ENCODE results near the gene ACTMAP. TPM values are rescaled to one million over a fixed set of nuclear protein-coding genes. Genes with fewer than 3 reads are reported as not detected.
A peak's percentile ranks its signal among the peaks of the same experiment; 100 is the strongest.
"Not testable (repeated sequence)": the region's sequence is repeated elsewhere in the genome, so short reads cannot be mapped to it uniquely, and the experiment has no call there.

Gene ACTMAP
- polyA plus RNA-seq, 3 donors: 16.9 to 19.7 (median 18.8) TPM

DNA sequence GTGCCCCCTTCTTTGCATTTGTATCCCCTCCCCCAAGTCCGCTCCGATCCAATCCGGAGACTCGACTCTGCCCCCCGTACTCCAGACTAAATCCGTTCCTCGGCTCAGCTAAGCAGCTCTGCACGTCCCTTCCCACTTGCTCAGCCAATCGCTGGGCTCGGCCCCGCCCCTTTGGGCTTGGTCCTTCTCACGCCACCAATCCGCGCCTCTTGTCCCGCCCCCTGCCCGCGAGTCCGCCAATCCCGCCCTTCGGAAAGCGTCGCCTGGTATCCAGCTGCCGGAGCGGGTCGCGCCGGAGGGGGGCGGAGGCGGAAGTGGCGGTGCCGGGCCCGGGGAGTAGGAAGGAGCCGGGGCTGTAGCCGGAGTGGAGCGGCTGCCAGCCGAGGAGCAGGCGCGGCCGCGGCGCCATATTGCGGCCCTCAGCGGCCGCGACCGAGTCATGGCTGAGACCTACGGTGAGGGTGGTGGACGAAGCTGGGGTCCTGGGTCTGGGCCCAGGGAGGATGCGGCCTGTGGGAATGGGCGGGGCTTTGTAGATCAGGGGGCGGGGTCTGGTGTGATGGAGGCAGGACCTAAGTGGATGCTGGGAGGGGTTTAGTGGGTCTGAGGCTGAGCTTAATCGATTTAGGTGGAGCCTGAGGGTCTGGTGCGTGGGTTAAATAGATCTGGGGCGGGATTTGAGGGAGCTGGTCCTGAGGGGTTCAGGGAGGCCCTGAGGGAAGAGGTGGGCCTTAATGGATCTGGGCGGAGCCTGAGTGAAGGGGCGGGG, 27.8 kb upstream of the ACTMAP start, which contains the start of gene RAB4B:
Gene RAB4B, plus strand, starts transcription at position 311 of the 769 bp plus-strand sequence. Its CDS starts 129 bp downstream, at position 440.
- DNase-seq: peak; percentile 100

DNA sequence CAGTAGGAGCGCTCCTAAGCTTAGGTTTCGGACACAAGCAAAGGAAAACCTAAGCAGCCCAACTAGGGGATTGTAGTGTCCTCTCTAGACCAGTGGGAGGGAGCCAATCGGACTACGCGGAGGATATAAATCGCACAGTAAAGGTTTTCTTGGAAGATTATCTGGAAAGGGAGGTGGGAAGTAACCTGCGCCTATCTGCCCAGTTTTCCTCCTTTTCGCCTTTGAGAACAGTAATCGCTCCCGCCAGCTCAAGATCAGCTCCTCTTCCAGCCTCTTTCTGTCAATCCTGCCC, 27.3 kb upstream of the ACTMAP start:
- DNase-seq: no peak

DNA sequence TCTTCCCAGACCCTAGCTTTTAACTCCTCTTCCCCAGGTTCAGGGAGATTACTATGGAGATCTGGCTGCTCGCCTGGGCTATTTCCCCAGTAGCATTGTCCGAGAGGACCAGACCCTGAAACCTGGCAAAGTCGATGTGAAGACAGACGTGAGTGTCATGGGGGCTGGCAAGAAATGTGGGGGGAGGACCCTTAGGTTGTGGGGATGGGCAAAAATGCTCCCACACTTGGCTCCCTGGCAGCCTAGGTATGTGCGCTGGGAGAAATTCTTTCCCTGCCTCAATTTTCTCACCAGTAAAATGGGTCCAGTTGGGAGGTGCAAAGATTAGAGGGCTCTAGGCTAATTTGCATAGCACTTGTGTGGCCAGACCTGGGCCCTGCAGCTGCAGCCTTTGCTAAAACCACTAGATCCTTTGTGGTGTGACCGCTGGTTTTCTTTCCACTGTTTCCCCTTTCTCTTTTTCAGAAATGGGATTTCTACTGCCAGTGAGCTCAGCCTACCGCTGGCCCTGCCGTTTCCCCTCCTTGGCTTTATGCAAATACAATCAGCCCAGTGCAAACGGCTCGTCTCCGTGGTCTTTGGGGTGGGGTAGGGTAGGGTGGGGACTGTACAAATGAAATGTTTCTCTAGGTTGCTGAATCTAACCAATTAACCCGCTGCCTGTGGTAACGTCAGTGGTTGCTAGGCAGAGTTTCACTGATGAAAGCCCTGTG, 26.8 kb upstream of the ACTMAP start:
- DNase-seq: peak; percentile 95

DNA sequence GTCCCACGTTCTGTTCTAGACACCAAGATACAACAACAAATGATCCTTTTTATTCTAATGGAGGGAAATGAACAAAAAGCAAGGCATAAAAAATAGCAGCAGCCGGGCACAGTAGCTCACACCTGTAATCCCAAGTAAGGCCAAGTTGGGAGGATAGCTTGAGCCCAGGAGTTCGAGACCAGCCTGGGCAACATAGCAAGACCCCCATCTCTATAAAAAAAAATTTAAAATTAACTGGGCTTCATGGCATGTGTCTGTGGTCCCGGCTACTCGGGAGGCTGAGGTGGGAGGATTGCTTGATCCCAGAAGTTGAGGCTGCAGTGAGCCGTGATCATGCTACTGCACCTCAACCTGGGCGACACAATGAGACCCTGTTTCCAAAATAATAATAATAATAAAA, 26.1 kb upstream of the ACTMAP start:
- no peak for DNase-seq

DNA sequence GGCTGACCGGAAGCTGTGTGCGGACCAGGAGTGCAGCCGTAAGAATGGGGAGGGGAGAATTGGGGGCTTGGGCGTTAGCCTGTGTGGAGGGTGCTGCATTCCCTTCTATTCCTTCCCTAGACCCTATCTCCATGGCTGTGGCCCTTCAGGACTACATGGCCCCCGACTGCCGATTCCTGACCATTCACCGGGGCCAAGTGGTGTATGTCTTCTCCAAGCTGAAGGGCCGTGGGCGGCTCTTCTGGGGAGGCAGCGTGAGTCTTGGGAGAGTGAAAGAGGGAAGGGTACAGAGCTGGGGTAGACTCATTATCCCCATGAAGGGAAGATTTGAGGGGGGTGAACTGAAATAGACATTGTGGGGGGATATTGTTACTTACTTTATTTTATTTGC, 25.4 kb upstream of the ACTMAP start:
- DNase-seq: no peak

DNA sequence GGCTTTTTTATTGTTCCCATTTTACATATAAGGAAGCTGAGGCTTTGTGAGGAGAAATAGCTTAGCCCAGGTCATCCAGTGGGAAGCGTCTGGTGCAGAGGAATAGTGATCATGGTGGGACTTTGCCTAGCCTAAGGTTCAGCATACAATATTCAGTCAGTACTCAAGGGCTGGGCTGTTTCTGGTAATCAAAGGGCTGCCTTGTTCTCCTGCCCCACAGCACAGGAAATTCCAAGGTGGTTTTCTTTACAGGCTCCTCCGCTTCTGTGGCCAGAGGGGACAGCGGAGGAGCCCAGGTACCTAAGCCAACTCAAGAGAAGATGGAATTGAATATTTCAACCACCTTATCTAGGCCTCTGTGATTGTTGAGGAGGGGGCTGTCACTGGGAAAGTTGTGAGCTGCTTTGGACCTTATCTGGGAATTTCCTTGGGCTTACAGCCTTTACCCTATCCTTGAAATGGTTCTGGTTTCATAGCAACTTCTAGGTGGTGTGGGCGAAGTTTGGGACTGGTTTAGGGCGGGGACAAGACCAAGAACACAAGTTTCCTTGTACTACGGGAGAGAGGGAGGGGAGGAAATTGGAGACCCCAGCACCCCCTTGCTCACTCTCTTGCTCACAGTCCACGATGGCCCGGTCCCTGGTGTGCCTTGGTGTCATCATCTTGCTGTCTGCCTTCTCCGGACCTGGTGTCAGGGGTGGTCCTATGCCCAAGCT, 24.8 kb upstream of the ACTMAP start, which contains the start of gene MIA:
Gene MIA, plus strand, starts transcription at position 606 of the 716 bp plus-strand sequence. Its CDS starts 22 bp downstream, at position 628.
- DNase-seq: no peak

DNA sequence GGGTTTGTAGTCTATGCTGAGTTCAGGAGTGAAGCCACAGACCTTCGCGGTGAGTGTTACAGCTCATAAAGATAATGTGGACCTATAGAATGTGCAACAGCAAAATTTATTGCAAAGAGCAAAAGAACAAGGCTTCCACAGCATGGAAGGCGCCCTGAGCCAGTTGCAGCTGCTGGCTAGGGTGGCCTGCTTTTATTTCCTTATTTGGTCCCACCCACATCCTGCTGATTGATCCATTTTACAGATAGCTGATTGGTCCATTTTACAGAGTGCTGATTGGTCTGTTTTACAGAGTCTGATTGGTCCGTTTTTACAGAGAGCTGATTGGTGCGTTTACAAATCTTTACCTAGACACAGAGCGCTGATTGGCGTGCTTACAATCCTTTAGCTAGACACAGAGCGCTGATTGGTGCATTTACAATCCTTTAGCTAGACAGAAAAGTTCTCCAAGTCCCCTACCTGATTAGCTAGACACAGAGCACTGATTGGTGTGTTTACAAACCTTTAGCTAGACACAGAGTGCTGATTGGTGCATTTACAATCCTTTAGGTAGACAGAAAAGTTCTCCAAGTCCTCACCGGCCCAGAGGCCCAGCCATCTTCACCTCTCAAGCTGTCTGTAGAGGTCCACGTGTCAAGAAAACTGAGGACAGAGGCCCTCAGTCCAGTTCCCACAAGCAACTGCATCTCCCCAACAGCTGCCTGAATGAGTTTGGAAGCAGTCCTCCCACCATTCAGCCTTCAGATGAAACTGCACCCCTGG, 21.0 kb upstream of the ACTMAP start:
- not testable (repeated sequence) for DNase-seq

DNA sequence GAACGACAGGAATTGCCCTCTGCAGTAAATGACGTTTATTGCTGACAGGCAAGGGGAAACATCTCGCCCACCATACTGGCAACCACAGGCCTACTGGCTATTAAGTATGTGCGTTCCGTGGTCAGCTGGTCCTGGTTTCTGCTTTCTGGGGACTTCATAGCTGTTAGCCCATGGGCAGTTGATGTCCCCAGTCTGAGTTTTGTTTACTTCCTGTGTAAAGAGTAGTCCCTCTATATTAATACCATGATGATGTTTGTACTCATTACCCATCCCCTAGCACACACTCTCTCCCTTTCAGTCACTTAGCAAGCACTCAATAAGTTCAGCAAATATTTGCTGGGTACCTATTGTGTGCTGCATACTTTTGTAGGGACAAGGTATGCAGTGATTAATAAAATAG, 18.6 kb upstream of the ACTMAP start:
- no peak for DNase-seq

DNA sequence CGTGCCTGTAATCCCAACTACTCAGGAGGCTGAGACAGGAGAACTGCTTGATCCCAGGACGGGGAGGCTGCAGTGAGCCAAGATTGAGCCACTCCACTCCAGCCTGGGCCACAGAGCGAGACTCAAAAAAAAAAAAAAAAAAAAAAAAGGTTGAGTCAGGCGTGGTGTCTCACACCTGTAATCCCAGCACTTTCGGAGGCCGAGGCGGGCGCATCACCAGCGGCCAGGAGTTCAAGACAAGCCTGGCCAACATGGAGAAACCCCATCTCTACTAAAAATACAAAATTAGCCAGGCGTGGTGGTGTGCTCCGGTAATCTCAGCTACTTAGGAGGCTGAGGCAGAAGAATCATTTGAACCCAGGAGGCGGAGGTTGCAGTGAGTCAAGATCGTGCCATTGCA, 16.1 kb upstream of the ACTMAP start:
- DNase-seq: not testable (repeated sequence)

DNA sequence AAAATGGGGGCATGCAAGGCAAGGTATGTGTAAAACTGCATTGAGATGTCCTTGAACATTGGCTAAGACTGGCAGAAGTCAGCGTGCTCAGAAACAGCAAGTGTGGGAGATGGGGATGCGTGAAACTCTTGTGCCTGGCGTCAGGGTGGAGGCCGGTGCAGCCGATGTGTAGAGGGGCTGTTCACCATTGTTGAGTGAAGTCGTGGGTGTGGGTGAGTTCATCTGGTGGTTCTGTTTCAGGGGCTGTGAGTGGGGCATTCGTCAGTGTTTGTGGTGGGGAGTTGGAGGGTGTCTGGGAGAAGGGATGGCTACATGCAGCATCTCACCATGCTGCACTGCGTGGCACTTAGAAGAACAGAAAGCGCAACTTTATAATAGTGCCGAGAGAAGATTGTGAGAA, 13.7 kb upstream of the ACTMAP start:
- DNase-seq: no peak

DNA sequence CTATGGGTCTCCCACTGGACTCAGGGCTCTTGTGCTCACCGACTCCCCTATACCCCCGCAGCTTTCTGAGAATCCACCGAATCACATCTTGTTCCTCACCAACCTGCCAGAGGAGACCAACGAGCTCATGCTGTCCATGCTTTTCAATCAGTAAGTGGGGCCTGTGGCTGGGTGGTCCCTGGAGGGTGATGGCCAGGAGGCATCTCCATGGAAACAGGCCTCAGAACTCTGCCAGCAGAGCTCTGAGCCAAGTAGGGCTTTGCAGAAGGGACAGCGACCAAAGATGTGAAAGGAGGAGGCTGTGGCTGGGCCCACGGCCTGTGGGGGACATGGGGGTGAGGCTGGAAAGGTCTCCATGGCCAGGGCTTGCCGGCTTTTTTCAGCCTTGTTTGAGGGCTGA, 13.2 kb upstream of the ACTMAP start:
- no peak for DNase-seq

DNA sequence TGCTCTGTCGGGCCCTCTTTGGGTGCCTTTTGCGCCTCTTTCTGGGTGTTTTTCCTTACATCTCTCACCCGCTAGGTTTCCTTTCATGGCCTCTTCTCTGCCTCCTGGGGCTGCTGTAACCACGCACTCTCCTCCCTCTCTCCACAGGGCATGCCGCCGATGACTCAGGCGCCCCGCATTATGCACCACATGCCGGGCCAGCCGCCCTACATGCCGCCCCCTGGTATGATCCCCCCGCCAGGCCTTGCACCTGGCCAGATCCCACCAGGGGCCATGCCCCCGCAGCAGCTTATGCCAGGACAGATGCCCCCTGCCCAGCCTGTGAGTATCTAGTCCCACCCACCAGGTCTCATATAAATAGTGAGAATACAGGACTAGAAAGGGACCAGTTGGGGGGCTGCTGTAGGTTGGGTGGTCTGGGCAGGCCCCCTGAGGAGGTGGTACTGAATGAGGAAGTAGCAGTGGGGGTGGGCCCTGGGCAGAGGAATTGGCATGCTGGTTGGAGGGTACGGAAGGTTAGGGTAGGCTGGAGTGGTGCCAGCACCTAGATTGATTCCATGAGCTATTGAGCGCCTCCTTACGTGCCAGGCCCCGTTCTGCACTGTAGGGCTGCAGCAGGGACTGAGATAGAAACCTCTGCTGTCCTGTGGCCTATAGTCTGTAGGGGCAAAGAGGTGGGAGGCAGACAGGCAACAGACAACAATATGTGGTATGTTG, 12.6 kb upstream of the ACTMAP start:
- DNase-seq: no peak

DNA sequence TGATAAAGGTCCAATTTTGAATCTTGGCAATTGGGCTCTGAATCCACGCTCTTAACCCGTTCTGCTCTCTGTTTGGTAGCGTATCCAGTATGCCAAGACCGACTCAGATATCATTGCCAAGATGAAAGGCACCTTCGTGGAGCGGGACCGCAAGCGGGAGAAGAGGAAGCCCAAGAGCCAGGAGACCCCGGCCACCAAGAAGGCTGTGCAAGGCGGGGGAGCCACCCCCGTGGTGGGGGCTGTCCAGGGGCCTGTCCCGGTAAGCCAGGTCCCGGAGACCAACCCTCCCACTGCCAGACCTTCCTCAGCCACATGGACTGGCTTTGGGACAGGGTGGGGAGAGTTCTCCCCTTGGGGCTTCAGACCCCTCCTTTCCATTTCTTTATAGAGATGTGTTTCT, 9.1 kb upstream of the ACTMAP start:
- DNase-seq: no peak

DNA sequence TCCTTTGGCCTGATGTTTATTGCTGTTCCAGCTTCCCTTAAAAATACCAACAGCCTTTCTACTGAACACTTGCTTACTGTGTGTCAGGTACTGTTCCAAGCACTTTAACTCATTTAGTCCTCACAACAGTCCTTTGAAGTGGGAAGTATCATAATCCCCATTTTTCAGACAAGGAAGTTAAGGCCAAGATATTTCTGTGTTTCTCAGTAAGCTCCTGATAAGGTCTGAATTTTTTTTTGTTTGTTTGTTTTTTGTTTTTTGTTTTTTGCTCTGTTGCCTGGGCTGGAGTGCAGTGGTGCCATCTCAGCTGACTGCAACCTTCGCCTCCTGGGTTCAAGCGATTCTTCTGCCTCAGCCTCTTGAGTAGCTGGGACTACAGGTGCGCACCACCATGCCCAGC, 8.2 kb upstream of the ACTMAP start:
- DNase-seq: no peak

DNA sequence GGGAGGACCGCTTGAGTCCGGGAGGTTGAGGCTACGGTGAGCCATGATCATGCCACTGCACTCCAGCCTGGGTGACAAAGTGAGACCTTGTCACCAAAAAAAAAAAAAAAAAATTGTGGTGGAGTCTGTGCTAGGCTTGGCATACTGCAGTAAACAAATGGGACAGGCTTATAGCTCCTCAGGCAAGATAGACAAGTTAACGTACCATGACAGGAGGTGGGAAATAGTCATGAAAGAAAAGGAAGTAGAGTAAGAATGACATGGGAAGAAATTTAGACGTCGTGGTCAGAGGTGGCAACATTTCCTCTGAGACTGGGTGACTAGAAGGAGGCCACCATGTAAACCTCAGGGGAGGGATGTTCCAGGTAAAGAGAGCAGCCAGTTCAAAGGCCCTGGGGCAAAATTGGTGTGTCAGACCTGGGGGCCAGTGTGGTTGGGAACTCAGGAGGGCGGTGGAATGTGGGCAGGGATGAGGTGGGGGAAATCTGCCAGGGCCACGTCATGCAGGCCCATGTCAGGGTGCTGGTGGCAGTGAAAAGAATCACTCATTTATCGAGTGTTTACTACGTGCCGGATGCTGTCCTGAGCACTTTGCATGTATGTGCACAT, 6.3 kb upstream of the ACTMAP start:
- DNase-seq: no peak

DNA sequence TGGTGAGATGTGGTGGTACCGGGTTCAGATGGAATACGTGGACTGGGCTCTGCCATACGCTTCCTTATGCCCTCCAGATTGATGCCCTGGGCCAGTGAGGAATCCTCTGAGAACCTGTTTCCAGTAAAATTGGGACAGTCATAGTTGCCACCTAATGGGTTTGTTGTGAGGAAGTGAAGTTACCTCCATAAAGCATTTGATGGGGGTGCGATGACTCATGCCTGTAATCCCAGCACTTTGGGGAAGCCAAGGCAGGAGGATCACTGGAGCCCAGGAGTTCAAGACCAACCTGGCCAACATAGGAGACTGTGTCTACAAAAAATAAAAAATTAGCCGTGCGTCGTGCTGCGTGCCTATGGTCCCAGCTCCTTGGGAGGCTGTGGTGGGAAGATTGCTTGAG, 5.5 kb upstream of the ACTMAP start:
- DNase-seq: no peak

DNA sequence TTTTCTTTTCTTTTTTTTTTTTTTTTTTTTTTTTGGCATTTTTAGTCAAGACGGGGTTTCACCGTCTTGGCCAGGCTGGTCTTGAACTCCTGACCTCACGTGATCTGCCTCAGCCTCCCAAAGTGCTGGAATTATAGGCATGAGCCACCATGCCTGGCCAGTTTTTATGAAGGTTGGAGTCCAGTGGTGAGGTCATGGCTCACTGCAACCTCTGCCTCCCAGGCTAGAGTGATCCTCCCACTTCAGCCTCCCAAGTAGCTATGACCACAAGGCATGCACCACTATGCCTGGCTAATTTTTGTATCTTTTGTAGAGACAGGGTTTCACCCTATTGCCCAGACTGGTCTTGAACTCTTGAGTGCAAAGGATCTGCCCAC, 5.0 kb upstream of the ACTMAP start:
- no peak for DNase-seq

DNA sequence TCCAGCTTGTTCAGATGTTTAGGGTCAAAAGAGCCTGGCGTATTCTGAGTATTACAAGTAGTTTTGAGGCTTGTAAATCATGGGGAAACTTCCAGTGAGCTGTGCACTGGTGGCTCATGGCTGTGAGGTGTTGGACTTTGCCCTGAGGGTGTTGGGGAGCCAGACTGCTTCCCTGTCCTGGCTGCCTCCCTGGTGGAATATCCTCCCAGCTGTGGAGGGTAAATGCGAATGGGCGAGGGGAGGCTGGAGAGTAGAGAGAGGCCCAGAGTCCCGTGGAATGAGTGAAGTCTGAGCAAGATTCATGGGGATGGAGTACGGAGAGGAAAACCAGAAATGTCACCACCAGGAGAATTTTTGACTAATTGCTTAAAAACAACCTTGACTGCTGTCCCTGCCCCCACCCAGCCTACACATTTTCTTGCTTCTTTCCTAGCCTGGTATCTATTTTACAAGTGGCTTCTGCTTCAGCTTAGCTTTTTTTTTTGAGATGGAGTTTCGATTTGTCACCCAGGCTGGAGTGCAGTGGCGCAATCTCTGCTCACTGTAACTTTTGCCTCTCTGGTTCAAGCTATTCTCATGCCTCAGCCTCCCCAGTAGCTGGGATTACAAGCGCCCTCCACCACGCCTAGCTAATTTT, 4.5 kb upstream of the ACTMAP start:
- no peak for DNase-seq

DNA sequence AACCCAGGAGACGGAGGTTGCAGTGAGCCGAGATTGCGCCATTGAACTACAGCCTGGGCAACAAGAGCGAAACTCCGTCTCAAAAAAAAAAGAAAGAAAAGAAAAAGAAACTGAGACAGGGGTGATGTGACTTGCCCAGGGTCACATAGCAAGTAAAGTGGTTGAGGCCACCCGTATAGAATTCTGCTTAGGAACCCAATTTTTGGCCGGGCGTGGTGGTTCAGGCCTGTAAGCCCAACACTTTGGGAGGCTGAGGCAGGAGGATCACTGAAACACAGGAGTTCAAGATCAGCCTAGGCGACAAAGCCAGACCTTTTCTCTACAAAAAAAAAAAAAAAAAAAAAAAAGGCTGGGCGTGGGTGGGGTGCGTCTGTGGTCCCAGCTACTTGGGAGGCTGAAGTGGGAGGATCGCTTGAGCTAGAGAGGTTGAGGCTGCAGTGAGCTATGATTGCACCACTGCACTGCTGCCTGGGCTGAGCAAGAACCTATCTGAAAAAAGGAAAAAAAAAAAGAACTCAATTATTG, 2.0 kb upstream of the ACTMAP start:
- DNase-seq: no peak

DNA sequence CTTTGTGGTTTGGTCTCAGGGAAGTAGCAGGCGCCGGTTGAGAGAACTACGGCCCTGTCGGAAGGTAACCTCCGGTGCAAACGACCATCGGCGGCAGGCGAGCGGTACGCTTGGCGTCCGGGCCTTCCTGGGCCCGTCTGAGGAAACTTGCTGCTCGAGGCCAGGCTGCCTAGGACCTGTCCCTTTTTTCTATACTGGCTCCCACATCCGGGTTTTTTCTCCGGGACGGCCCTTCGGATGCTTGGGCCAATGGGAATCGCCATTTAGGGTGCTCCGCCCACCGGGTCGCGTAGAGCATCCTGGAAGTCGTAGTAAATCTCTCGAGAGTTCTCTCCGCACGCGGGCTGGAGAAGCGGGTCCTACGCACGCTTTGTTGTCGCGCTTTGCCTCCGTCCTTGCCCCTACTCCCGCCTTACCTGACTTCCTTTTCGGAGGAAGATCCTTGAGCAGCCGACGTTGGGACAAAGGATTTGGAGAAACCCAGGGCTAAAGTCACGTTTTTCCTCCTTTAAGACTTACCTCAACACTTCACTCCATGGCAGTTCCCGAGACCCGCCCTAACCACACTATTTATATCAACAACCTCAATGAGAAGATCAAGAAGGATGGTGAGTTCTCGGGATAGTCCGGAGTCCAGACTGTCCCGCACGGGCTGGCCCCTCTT, 729 bp upstream of the ACTMAP start, which contains the start of gene SNRPA:
Gene SNRPA, plus strand, starts transcription at position 330 of the 664 bp plus-strand sequence. Its CDS starts 206 bp downstream, at position 536.
- peak; percentile 98 for DNase-seq

Measured in renal pelvis (tissue), 4 donors.